Measurements from ENCODE around the gene OR2V2.

The OR2V2 gene

GRCh38 chr5:181198905-181199519 is 51.6 kb downstream of the OR2V2 start:
- no peak for DNase-seq (ENCODE audit: low read depth in 1 of 2, low spot score in 1 of 2)

GRCh38 chr5:181199881-181200638 is 52.7 kb downstream of the OR2V2 start:
- Histone ChIP-seq H3K4me3 (replicated peaks; ENCODE audit: insufficient read depth, low read length) (no peak overlapping the region), H3K27me3 (ENCODE audit: insufficient read depth, poor library complexity, severe bottlenecking) (peaks cover 4% of the 10 kb centered on the region), H3K27ac (replicated peaks) (no peak overlapping the region)
- DNase-seq (ENCODE audit: low read depth in 1 of 2, low spot score in 1 of 2), result no peak
- TF ChIP-seq, protein P1, sequence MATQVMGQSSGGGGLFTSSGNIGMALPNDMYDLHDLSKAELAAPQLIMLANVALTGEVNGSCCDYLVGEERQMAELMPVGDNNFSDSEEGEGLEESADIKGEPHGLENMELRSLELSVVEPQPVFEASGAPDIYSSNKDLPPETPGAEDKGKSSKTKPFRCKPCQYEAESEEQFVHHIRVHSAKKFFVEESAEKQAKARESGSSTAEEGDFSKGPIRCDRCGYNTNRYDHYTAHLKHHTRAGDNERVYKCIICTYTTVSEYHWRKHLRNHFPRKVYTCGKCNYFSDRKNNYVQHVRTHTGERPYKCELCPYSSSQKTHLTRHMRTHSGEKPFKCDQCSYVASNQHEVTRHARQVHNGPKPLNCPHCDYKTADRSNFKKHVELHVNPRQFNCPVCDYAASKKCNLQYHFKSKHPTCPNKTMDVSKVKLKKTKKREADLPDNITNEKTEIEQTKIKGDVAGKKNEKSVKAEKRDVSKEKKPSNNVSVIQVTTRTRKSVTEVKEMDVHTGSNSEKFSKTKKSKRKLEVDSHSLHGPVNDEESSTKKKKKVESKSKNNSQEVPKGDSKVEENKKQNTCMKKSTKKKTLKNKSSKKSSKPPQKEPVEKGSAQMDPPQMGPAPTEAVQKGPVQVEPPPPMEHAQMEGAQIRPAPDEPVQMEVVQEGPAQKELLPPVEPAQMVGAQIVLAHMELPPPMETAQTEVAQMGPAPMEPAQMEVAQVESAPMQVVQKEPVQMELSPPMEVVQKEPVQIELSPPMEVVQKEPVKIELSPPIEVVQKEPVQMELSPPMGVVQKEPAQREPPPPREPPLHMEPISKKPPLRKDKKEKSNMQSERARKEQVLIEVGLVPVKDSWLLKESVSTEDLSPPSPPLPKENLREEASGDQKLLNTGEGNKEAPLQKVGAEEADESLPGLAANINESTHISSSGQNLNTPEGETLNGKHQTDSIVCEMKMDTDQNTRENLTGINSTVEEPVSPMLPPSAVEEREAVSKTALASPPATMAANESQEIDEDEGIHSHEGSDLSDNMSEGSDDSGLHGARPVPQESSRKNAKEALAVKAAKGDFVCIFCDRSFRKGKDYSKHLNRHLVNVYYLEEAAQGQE (IDR thresholded peaks at IDR 0.05; ENCODE audit: insufficient replicate concordance, low read depth), result no peak
- TF ChIP-seq POLR2AphosphoS5 (IDR thresholded peaks at IDR 0.05; ENCODE audit: low read depth) (no peak), GABPA (IDR thresholded peaks at IDR 0.05; ENCODE audit: low read depth) (no peak)
- TF ChIP-seq, protein P2, sequence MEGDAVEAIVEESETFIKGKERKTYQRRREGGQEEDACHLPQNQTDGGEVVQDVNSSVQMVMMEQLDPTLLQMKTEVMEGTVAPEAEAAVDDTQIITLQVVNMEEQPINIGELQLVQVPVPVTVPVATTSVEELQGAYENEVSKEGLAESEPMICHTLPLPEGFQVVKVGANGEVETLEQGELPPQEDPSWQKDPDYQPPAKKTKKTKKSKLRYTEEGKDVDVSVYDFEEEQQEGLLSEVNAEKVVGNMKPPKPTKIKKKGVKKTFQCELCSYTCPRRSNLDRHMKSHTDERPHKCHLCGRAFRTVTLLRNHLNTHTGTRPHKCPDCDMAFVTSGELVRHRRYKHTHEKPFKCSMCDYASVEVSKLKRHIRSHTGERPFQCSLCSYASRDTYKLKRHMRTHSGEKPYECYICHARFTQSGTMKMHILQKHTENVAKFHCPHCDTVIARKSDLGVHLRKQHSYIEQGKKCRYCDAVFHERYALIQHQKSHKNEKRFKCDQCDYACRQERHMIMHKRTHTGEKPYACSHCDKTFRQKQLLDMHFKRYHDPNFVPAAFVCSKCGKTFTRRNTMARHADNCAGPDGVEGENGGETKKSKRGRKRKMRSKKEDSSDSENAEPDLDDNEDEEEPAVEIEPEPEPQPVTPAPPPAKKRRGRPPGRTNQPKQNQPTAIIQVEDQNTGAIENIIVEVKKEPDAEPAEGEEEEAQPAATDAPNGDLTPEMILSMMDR (IDR thresholded peaks at IDR 0.05; ENCODE audit: insufficient read depth, low read length), result no peak

More at GRCh38 chr5:181198905-181199519, 51.6 kb downstream of the OR2V2 start:
- Histone ChIP-seq H3K27me3 (ENCODE audit: insufficient read depth, poor library complexity, severe bottlenecking) (no peaks in the 10 kb centered on the region), H3K27ac (replicated peaks) (no peak overlapping the region), H3K4me3 (replicated peaks; ENCODE audit: insufficient read depth, low read length) (no peak overlapping the region)
- TF ChIP-seq GABPA (IDR thresholded peaks at IDR 0.05; ENCODE audit: low read depth), result no peak
- TF ChIP-seq SPI1 (IDR thresholded peaks at IDR 0.05; ENCODE audit: borderline replicate concordance, low read depth), result no peak
- TF ChIP-seq, protein P2 (IDR thresholded peaks at IDR 0.05; ENCODE audit: insufficient read depth, low read length), result no peak
- TF ChIP-seq, protein P1 (IDR thresholded peaks at IDR 0.05; ENCODE audit: insufficient replicate concordance, low read depth), result no peak
- TF ChIP-seq POLR2AphosphoS5 (IDR thresholded peaks at IDR 0.05; ENCODE audit: low read depth), result no peak

- Histone ChIP-seq H3K4me3 (replicated peaks; ENCODE audit: insufficient read depth, low read length) (no peak overlapping the region), H3K27me3 (ENCODE audit: insufficient read depth, poor library complexity, severe bottlenecking) (peaks cover 10% of the 10 kb centered on the region), H3K27ac (replicated peaks) (no peak overlapping the region)
- TF ChIP-seq SPI1 (IDR thresholded peaks at IDR 0.05; ENCODE audit: borderline replicate concordance, low read depth) (no peak), POLR2AphosphoS5 (IDR thresholded peaks at IDR 0.05; ENCODE audit: low read depth) (no peak), GABPA (IDR thresholded peaks at IDR 0.05; ENCODE audit: low read depth) (no peak)
- TF ChIP-seq, protein P2 (IDR thresholded peaks at IDR 0.05; ENCODE audit: insufficient read depth, low read length), result no peak
- TF ChIP-seq, protein P1 (IDR thresholded peaks at IDR 0.05; ENCODE audit: insufficient replicate concordance, low read depth), result no peak
- no peak for DNase-seq (ENCODE audit: low read depth in 1 of 2, low spot score in 1 of 2)
Observed at GRCh38 chr5:181200816-181201215, 53.4 kb downstream of the OR2V2 start.
